Right atrium auricular region (tissue), 2 donors: ENCODE data around the gene TMEM38A. TPM values are rescaled to one million over a fixed set of nuclear protein-coding genes. Genes with fewer than 3 reads are reported as not detected.

Experiments
- DNase-seq: peaks from one replicate; pipeline ENCODE4 v3.0.0-alpha.2; 2019; ENCODE audit warnings: low spot score
- H3K27ac ChIP-seq, 2 donors: fragments of 200-600 bp; sonication (generic); 1 replicate in 1 of 2; 2 replicates in 1 of 2; pipeline ENCODE4 v1.5.1; 2016 to 2019
- H3K27me3 ChIP-seq, 2 donors: fragments of 200-600 bp; sonication (generic); one replicate each; pipeline versions ENCODE4 v1.5.1 to v1.6.0; 2017 to 2019
- H3K36me3 ChIP-seq: fragments of 200-600 bp; sonication (generic); one replicate; pipeline ENCODE4 v1.5.1; 2016
- H3K4me1 ChIP-seq, 2 donors: fragments of 200-600 bp; sonication (generic); one replicate each; pipeline versions ENCODE4 v1.5.1 to v1.6.0; 2017 to 2019
- H3K4me3 ChIP-seq, 2 donors: fragments of 200-600 bp; sonication (generic); 1 replicate in 1 of 2; 2 replicates in 1 of 2; pipeline ENCODE4 v1.5.1; 2017 to 2019; ENCODE audit warnings: mild to moderate bottlenecking in 1 of 2, moderate library complexity in 1 of 2
- H3K9me3 ChIP-seq, 2 donors: fragments of 200-600 bp; sonication (generic); one replicate each; pipeline ENCODE4 v1.5.1; 2019
- CTCF ChIP-seq, 2 donors: fragments of 200-600 bp; sonication (generic); IDR thresholded peaks; one replicate each; pipeline ENCODE4 v1.5.1; 2019; ENCODE audit warnings: antibody characterized with exemption in 2 of 2
- total RNA-seq, 2 donors: library from RNA; depleted of rRNA; stranded (reverse); fragments of >200 nt; gene quantifications; one replicate each; pipeline ENCODE4 v1.1.0, GENCODE V29; 2016

TMEM38A gene
- total RNA-seq, 2 donors from 2014 or later = 12.1 to 14.5 TPM

GRCh38 chr19:16623576-16623975, 37.4 kb upstream of the TMEM38A start:
- DNase-seq = no peak
- Histone ChIP-seq H3K36me3 (no peaks in the 10 kb centered on the region), H3K4me3 (no peak overlapping the region), H3K27ac (no peak overlapping the region), H3K9me3 (no peaks in the 10 kb centered on the region), H3K27me3 (no peaks in the 10 kb centered on the region), H3K4me1 (peaks cover 0 to 70% of the 10 kb centered on the region in 2 donors)
- TF ChIP-seq CTCF (IDR thresholded peaks at IDR 0.05) = no peak

GRCh38 chr19:16624236-16624635, 36.7 kb upstream of the TMEM38A start:
- Histone ChIP-seq H3K27ac (peak overlapping the region; percentile 18 to 26), H3K4me3 (no peak overlapping the region), H3K27me3 (no peaks in the 10 kb centered on the region), H3K4me1 (peaks cover 0 to 71% of the 10 kb centered on the region in 2 donors), H3K9me3 (no peaks in the 10 kb centered on the region), H3K36me3 (no peaks in the 10 kb centered on the region)
- TF ChIP-seq CTCF (IDR thresholded peaks at IDR 0.05) = no peak
- no peak for DNase-seq

- no peak for DNase-seq
- no peak for TF ChIP-seq CTCF (IDR thresholded peaks at IDR 0.05)
- Histone ChIP-seq H3K27me3 (no peaks in the 10 kb centered on the region), H3K4me3 (no peak overlapping the region), H3K4me1 (peaks cover 0 to 67% of the 10 kb centered on the region in 2 donors), H3K36me3 (no peaks in the 10 kb centered on the region), H3K27ac (peak overlapping the region; percentile 18 to 26), H3K9me3 (no peaks in the 10 kb centered on the region)
Measured at GRCh38 chr19:16625163-16625958, 35.6 kb upstream of the TMEM38A start.

GRCh38 chr19:16626796-16627192, 34.1 kb upstream of the TMEM38A start:
- no peaks in the 10 kb centered on the region for H3K27me3 ChIP-seq
- no peaks in the 10 kb centered on the region for H3K9me3 ChIP-seq
- H3K36me3 ChIP-seq = no peaks in the 10 kb centered on the region
- no peak for DNase-seq
- H3K27ac ChIP-seq = peak overlapping the region; percentile 84 to 100
- peak overlapping the region; percentile 75 to 91 for H3K4me3 ChIP-seq
- TF ChIP-seq CTCF (IDR thresholded peaks at IDR 0.05) = no peak
- peaks cover 0 to 60% of the 10 kb centered on the region in 2 donors for H3K4me1 ChIP-seq

- no peak for TF ChIP-seq CTCF (IDR thresholded peaks at IDR 0.05)
- Histone ChIP-seq H3K36me3 (no peaks in the 10 kb centered on the region), H3K27ac (peak overlapping the region; percentile 84 to 100), H3K9me3 (no peaks in the 10 kb centered on the region), H3K4me1 (peaks cover 0 to 55% of the 10 kb centered on the region in 2 donors), H3K27me3 (no peaks in the 10 kb centered on the region), H3K4me3 (peak overlapping the region; percentile 75 to 91)
- DNase-seq = no peak
Measured at GRCh38 chr19:16627193-16627927, 33.6 kb upstream of the TMEM38A start.
